Measurements from ENCODE around the gene COG1.

The COG1 gene

GRCh38 chr17:73223626-73224230 is 30.9 kb downstream of the COG1 start:
- Histone ChIP-seq H3K9me3 (replicated peaks; ENCODE audit: insufficient read depth, low read length) (no peaks in the 10 kb centered on the region), H4K20me1 (ENCODE audit: insufficient read depth, low read length) (no peaks in the 10 kb centered on the region), H3K79me2 (ENCODE audit: low read length) (peaks cover 47% of the 10 kb centered on the region), H3K27ac (ENCODE audit: low read length) (no peak overlapping the region), H2AFZ (ENCODE audit: low read length) (no peak overlapping the region), H3K4me1 (ENCODE audit: low read length) (no peaks in the 10 kb centered on the region; the same call in 1 of the 2 replicates), H3K9me2 (replicated peaks; ENCODE audit: insufficient read depth, low read length) (no peaks in the 10 kb centered on the region), H3K9ac (ENCODE audit: low read length) (no peak overlapping the region), H3K4me3 (ENCODE audit: low read length) (no peak overlapping the region), H3K27me3 (replicated peaks; ENCODE audit: insufficient read depth, low read length) (no peaks in the 10 kb centered on the region), H3K36me3 (replicated peaks; ENCODE audit: insufficient read depth, low read length) (no peaks in the 10 kb centered on the region), H3F3A (ENCODE audit: insufficient read depth, low read length) (no peaks in the 10 kb centered on the region), H3K4me2 (ENCODE audit: low read depth, low read length) (no peak overlapping the region)
- no peak for TF ChIP-seq EZH2 (optimal IDR thresholded peaks at IDR 0.05; ENCODE audit: low read depth, low read length)
- TF ChIP-seq CTCF (IDR thresholded peaks at IDR 0.05; ENCODE audit: low read length): no peak
- no peak for TF ChIP-seq EZH2phosphoT487 (IDR thresholded peaks at IDR 0.05; ENCODE audit: low read length)
- no peak for DNase-seq

DNA sequence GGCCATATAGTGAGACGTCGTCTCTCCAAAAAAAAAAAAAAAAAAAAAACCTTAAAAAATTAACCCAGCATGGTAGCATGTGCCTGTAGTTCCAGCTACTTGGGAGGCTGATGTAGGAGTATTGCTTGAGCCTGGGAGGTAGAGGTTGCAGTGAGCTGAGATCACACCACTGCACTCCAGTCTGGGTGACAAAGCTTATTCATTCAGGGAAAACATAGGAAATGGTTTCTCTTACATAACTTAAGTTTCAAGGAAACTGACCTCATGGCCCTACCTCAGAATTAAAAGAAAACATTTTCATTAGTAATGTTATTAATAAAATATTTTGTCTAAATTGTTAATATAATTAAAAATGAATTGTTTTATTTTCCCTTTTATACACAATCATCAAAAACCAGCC is 31.4 kb downstream of the COG1 start:
- Histone ChIP-seq H3K9ac (ENCODE audit: low read length) (no peak overlapping the region), H2AFZ (ENCODE audit: low read length) (no peak overlapping the region), H3K36me3 (replicated peaks; ENCODE audit: insufficient read depth, low read length) (no peaks in the 10 kb centered on the region), H3K4me2 (ENCODE audit: low read depth, low read length) (no peak overlapping the region), H3K27ac (ENCODE audit: low read length) (no peak overlapping the region), H3K9me2 (replicated peaks; ENCODE audit: insufficient read depth, low read length) (no peaks in the 10 kb centered on the region), H3K4me3 (ENCODE audit: low read length) (no peak overlapping the region), H3F3A (ENCODE audit: insufficient read depth, low read length) (no peaks in the 10 kb centered on the region), H3K79me2 (ENCODE audit: low read length) (peaks cover 52% of the 10 kb centered on the region), H3K4me1 (ENCODE audit: low read length) (no peaks in the 10 kb centered on the region; the same call in 1 of the 2 replicates), H4K20me1 (ENCODE audit: insufficient read depth, low read length) (no peaks in the 10 kb centered on the region), H3K9me3 (replicated peaks; ENCODE audit: insufficient read depth, low read length) (no peaks in the 10 kb centered on the region), H3K27me3 (replicated peaks; ENCODE audit: insufficient read depth, low read length) (no peaks in the 10 kb centered on the region)
- DNase-seq: no peak
- TF ChIP-seq EZH2phosphoT487 (IDR thresholded peaks at IDR 0.05; ENCODE audit: low read length): no peak
- no peak for TF ChIP-seq CTCF (IDR thresholded peaks at IDR 0.05; ENCODE audit: low read length)
- TF ChIP-seq EZH2 (optimal IDR thresholded peaks at IDR 0.05; ENCODE audit: low read depth, low read length): no peak

DNA sequence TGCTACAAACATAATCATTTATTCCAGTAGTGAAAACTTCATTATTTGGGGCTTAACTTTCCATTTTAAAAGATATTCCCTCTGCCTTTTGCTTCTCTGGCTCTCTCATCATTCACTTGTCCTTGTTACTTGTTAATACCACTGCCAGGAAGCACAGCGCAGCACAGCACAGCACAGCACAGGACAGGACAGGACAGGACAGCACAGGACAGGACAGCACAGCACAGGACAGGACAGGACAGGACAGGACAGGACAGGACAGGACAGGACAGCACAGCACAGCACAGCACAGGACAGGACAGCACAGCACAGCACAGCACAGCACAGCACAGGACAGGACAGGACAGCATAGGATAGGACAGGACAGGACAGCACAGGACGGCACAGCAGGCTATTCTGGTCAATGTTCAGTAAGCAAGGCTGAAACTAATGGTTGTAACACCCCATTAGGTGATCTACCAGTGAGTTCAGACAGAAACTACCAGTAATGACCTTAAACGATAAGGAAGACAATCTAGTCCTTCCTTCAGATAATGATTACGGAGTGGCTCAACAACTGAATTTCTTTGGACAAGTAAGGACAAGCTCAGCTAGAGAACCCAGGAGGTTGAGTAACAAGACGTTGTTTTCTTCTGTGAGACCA is 31.9 kb downstream of the COG1 start:
- no peaks in the 10 kb centered on the region for H3F3A ChIP-seq (ENCODE audit: insufficient read depth, low read length)
- H3K9me3 ChIP-seq (replicated peaks; ENCODE audit: insufficient read depth, low read length): no peaks in the 10 kb centered on the region
- no peaks in the 10 kb centered on the region for H3K27me3 ChIP-seq (replicated peaks; ENCODE audit: insufficient read depth, low read length)
- no peak for TF ChIP-seq EZH2 (optimal IDR thresholded peaks at IDR 0.05; ENCODE audit: low read depth, low read length)
- TF ChIP-seq EZH2phosphoT487 (IDR thresholded peaks at IDR 0.05; ENCODE audit: low read length): no peak
- TF ChIP-seq CTCF (IDR thresholded peaks at IDR 0.05; ENCODE audit: low read length): no peak
- no peaks in the 10 kb centered on the region for H3K9me2 ChIP-seq (replicated peaks; ENCODE audit: insufficient read depth, low read length)
- H3K4me2 ChIP-seq (ENCODE audit: low read depth, low read length): no peak overlapping the region
- DNase-seq: no peak
- H3K9ac ChIP-seq (ENCODE audit: low read length): no peak overlapping the region
- H3K4me1 ChIP-seq (ENCODE audit: low read length): no peaks in the 10 kb centered on the region; the same call in 1 of the 2 replicates
- H3K27ac ChIP-seq (ENCODE audit: low read length): no peak overlapping the region
- H3K4me3 ChIP-seq (ENCODE audit: low read length): no peak overlapping the region
- H4K20me1 ChIP-seq (ENCODE audit: insufficient read depth, low read length): no peaks in the 10 kb centered on the region
- no peak overlapping the region for H2AFZ ChIP-seq (ENCODE audit: low read length)
- no peaks in the 10 kb centered on the region for H3K36me3 ChIP-seq (replicated peaks; ENCODE audit: insufficient read depth, low read length)
- peaks cover 58% of the 10 kb centered on the region for H3K79me2 ChIP-seq (ENCODE audit: low read length)
